SW480 (cell line): Measurements from ENCODE around the gene USP38.
"Not testable (repeated sequence)": the region's sequence is repeated elsewhere in the genome, so short reads cannot be mapped to it uniquely, and the experiment has no call there.

Experiments used
- DNase-seq: peaks from one replicate; pipeline ENCODE4 v3.0.0-alpha.2; 2016; ENCODE audit warnings: low spot score

The USP38 gene

GRCh38 chr4:143184503-143185252 is at the start of gene USP38:
USP38 (plus strand) TSS chr4:143184917; CDS start chr4:143185451, 534 bp downstream.
- DNase-seq, result peak; percentile 95

- DNase-seq, result no peak
Observed at GRCh38 chr4:143135358-143135757, 49.4 kb upstream of the USP38 start.

- no peak for DNase-seq
Observed at GRCh38 chr4:143140696-143141095, 44.0 kb upstream of the USP38 start.

GRCh38 chr4:143148521-143148920 is 36.2 kb upstream of the USP38 start:
- DNase-seq, result no peak

- DNase-seq, result no peak
Observed at GRCh38 chr4:143156853-143157252, 27.9 kb upstream of the USP38 start.

GRCh38 chr4:143163614-143164013 is 21.1 kb upstream of the USP38 start:
- DNase-seq, result no peak

GRCh38 chr4:143166722-143167121 is 18.0 kb upstream of the USP38 start:
- not testable (repeated sequence) for DNase-seq

GRCh38 chr4:143178923-143179322 is 5.8 kb upstream of the USP38 start:
- no peak for DNase-seq

- DNase-seq, result peak; percentile 15
Observed at GRCh38 chr4:143183513-143184216, 1.1 kb upstream of the USP38 start.

GRCh38 chr4:143184217-143184502 is 557 bp upstream of the USP38 start:
- peak; percentile 55 for DNase-seq

- peak; percentile 13 for DNase-seq
Observed at GRCh38 chr4:143185253-143186107, 763 bp downstream of the USP38 start.

GRCh38 chr4:143186212-143186611 is 1.5 kb downstream of the USP38 start:
- DNase-seq, result no peak

- no peak for DNase-seq
Observed at GRCh38 chr4:143186649-143187048, 1.9 kb downstream of the USP38 start.

GRCh38 chr4:143188136-143189088 is 3.7 kb downstream of the USP38 start:
- no peak for DNase-seq

- no peak for DNase-seq
Observed at GRCh38 chr4:143189528-143189927, 4.8 kb downstream of the USP38 start.

- DNase-seq, result no peak
Observed at GRCh38 chr4:143195581-143195980, 10.9 kb downstream of the USP38 start.

GRCh38 chr4:143196323-143196722 is 11.6 kb downstream of the USP38 start:
- DNase-seq, result no peak

- no peak for DNase-seq
Observed at GRCh38 chr4:143199503-143199902, 14.8 kb downstream of the USP38 start.

GRCh38 chr4:143202824-143203223 is 18.1 kb downstream of the USP38 start:
- no peak for DNase-seq

- DNase-seq, result no peak
Observed at GRCh38 chr4:143203577-143203976, 18.9 kb downstream of the USP38 start.

- DNase-seq, result no peak
Observed at GRCh38 chr4:143207555-143207954, 22.8 kb downstream of the USP38 start.

- no peak for DNase-seq
Observed at GRCh38 chr4:143212566-143212965, 27.8 kb downstream of the USP38 start.
